Erythroblast (primary cell): ENCODE measurements around the gene PRDX3.

Experiments used
- GATA1 ChIP-seq: IDR thresholded peaks from 2 replicates; pipeline ENCODE4 v1.6.1; 2011; ENCODE audit warnings: low read depth, mild to moderate bottlenecking, control low read depth, low read length, moderate library complexity
- POLR2A ChIP-seq: IDR thresholded peaks from 2 replicates; pipeline ENCODE4 v1.6.1; 2011; ENCODE audit warnings: mild to moderate bottlenecking, low read length

DNA sequence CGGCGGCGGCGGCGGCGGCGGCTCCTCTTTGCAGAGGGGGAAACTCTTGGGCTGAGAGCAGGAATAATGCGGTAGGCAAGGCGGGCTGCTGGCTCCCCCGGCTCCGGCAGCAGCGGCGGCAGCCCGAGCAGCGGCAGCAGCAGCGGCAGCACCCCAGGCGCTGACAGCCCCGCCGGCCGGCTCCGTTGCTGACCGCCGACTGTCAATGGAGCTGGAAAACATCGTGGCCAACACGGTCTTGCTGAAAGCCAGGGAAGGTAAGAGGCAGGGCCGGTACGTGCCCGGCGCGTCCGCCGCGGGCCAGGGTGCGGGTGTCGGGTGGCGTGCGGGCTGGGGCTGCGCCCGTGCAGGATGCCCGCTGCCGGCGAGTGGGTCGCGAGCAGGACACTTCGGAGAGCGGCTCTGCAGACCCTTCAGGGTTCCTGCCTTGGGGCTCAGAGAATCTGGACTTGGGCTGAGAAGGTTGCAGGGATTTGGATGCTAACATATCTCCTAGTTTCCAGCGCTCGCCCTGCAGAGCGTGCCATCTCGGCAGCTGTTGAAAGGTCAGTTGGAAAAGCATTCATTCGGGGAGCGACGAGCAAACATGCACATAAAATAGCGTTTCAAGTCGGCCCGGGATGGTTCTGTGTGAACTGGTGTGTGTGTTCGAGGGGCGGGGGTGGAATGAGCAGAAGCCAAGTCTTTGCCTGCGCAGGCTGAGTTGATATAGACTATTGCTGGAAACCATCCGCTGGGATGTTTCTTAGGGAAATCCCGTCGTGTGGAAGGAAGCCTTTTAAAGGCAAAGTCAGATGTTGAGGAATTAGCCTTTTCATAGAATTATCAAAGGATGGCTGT, 29.3 kb upstream of the PRDX3 start:
- TF ChIP-seq POLR2A (no peak), GATA1 (no peak)
